GM23338 (cell line): Measurements from ENCODE around the gene CFAP74. TPM values are rescaled to one million over a fixed set of nuclear protein-coding genes. Genes with fewer than 3 reads are reported as not detected.

ENCODE experiments used
- ATAC-seq: fragments of 200-7000 bp; cut with Tn5 transposase; 3 replicates; pipeline ENCODE4 v1.9.1; 2020
- DNase-seq: peaks from one replicate; pipeline ENCODE4 v3.0.0-alpha.2; 2015; ENCODE audit warnings: low spot score
- H2AFZ ChIP-seq: fragments of 200-600 bp; sonication (generic); 2 replicates; pipeline ENCODE4 v1.8.0; 2016; ENCODE audit warnings: antibody characterized with exemption, mild to moderate bottlenecking, moderate library complexity
- H3F3A ChIP-seq: fragments of 200-600 bp; sonication (generic); replicated peaks from 2 replicates; pipeline ENCODE4 v1.8.0; 2017; ENCODE audit warnings: antibody characterized with exemption, mixed run types, low read depth
- H3K27ac ChIP-seq: fragments of 200-600 bp; sonication (generic); 2 replicates; pipeline ENCODE4 v1.6.1; 2016; ENCODE audit warnings: low read depth
- H3K27me3 ChIP-seq: fragments of 200-600 bp; sonication (generic); 2 replicates; pipeline ENCODE4 v1.8.0; 2016; ENCODE audit warnings: mild to moderate bottlenecking, mixed run types, moderate library complexity; ENCODE audit not compliant: insufficient read depth
- H3K36me3 ChIP-seq: fragments of 200-600 bp; sonication (generic); 2 replicates; pipeline ENCODE4 v1.8.0; 2016; ENCODE audit warnings: mild to moderate bottlenecking; ENCODE audit not compliant: insufficient read depth
- H3K4me1 ChIP-seq: fragments of 200-600 bp; sonication (generic); 2 replicates; pipeline ENCODE4 v1.8.0; 2016; ENCODE audit warnings: mild to moderate bottlenecking, moderate library complexity; ENCODE audit not compliant: insufficient read depth
- H3K4me2 ChIP-seq: fragments of 200-600 bp; sonication (generic); 2 replicates; pipeline ENCODE4 v1.7.1; 2017; ENCODE audit warnings: mixed run types
- H3K4me3 ChIP-seq: fragments of 200-600 bp; sonication (generic); 2 replicates; pipeline ENCODE4 v1.6.1; 2016; ENCODE audit warnings: mixed run types
- H3K79me2 ChIP-seq: fragments of 200-600 bp; sonication (generic); replicated peaks from 2 replicates; pipeline ENCODE4 v1.8.0; 2017; ENCODE audit warnings: mild to moderate bottlenecking; ENCODE audit not compliant: insufficient read depth
- H3K9me2 ChIP-seq: fragments of 200-600 bp; sonication (generic); 2 replicates; pipeline ENCODE4 v1.8.0; 2017; ENCODE audit not compliant: insufficient read depth
- H4K20me1 ChIP-seq: fragments of 200-600 bp; sonication (generic); replicated peaks from 2 replicates; pipeline ENCODE4 v1.8.0; 2017; ENCODE audit warnings: mild to moderate bottlenecking; ENCODE audit not compliant: insufficient read depth
- H3K27ac Mint-ChIP-seq: 2 replicates; pipeline ENCODE4 v1.8.0; 2020; ENCODE audit warnings: inconsistent platforms, mild to moderate bottlenecking, moderate library complexity, mixed read lengths
- H3K27me3 Mint-ChIP-seq: 3 replicates; pipeline ENCODE4 v1.8.0; 2022; ENCODE audit warnings: low read depth, mild to moderate bottlenecking, moderate library complexity, mixed read lengths, inconsistent platforms; ENCODE audit not compliant: insufficient read depth, poor library complexity
- H3K36me3 Mint-ChIP-seq: 3 replicates; pipeline ENCODE4 v1.8.0; 2021; ENCODE audit warnings: low read depth, mild to moderate bottlenecking, inconsistent platforms, moderate library complexity, mixed read lengths
- H3K4me1 Mint-ChIP-seq: 3 replicates; pipeline ENCODE4 v1.8.0; 2020; ENCODE audit warnings: mild to moderate bottlenecking, inconsistent platforms, mixed read lengths
- H3K4me3 Mint-ChIP-seq: 3 replicates; pipeline ENCODE4 v1.8.0; 2021; ENCODE audit warnings: moderate library complexity, mild to moderate bottlenecking, inconsistent platforms, mixed read lengths
- H3K9me3 Mint-ChIP-seq: 3 replicates; pipeline ENCODE4 v1.8.0; 2020; ENCODE audit warnings: moderate library complexity, mild to moderate bottlenecking, inconsistent platforms, mixed read lengths
- CTCF ChIP-seq, 2 experiments: fragments of 200-600 bp in 1 of 2; sonication (generic) in 1 of 2; conservative IDR thresholded peaks; 2 replicates each; pipeline versions ENCODE4 v1.5.1 to v1.6.1; 2016 to 2017; ENCODE audit warnings: antibody characterized with exemption in 2 of 2, low read depth in 2 of 2, mild to moderate bottlenecking in 2 of 2, moderate library complexity in 1 of 2
- ETS1 ChIP-seq: IDR thresholded peaks from 2 replicates; pipeline ENCODE4 v1.6.1; 2016; ENCODE audit warnings: antibody characterized with exemption
- EZH2 ChIP-seq: fragments of 200-600 bp; sonication (generic); IDR thresholded peaks from one replicate; pipeline ENCODE4 v1.8.0; 2017; ENCODE audit warnings: antibody characterized with exemption, mild to moderate bottlenecking, low read depth; ENCODE audit not compliant: unreplicated experiment
- POLR2AphosphoS5 ChIP-seq: IDR thresholded peaks from 2 replicates; pipeline ENCODE4 v1.6.1; 2016; ENCODE audit warnings: antibody characterized with exemption, low read depth
- STAT1 ChIP-seq: IDR thresholded peaks from one replicate; pipeline ENCODE4 v1.6.1; 2016; ENCODE audit warnings: antibody characterized with exemption; ENCODE audit not compliant: unreplicated experiment
- ZNF462 ChIP-seq: fragments of 250-450 bp; sonication (Bioruptor Pico); IDR thresholded peaks from 2 replicates; pipeline ENCODE4 v1.5.0; 2020; ENCODE audit warnings: mild to moderate bottlenecking, moderate library complexity
- polyA plus RNA-seq: library from polyadenylated mRNA; unstranded; fragments of >200 nt; fragmentation: Nextera tagmentation; extraction: Ambion mirVana; gene quantifications from 2 replicates; pipeline ENCODE4 v1.2.1, GENCODE V29; 2016
- total RNA-seq: library from RNA; depleted of rRNA; stranded (reverse); fragments of >200 nt; shearing (Covaris generic); gene quantifications from 2 replicates; pipeline ENCODE4 v1.2.3, GENCODE V29; 2014

CFAP74 gene
- total and polyA plus RNA-seq, 2 experiments from 2014 or later = 0.21 TPM; not detected in 1

- H3F3A ChIP-seq = peaks cover 7% of the 10 kb centered on the region; the same call in 1 of the 2 replicates
- peaks cover 14% of the 10 kb centered on the region for H3K27me3 ChIP-seq
- no peaks in the 10 kb centered on the region for H3K9me3 Mint-ChIP-seq
- no peak overlapping the region for H3K27ac Mint-ChIP-seq
- no peak overlapping the region for H3K27ac ChIP-seq
- H3K4me2 ChIP-seq = no peak overlapping the region
- H4K20me1 ChIP-seq = no peaks in the 10 kb centered on the region
- H3K9me2 ChIP-seq = no peaks in the 10 kb centered on the region
- H3K36me3 ChIP-seq = no peaks in the 10 kb centered on the region
- H3K4me3 Mint-ChIP-seq = no peak overlapping the region
- no peaks in the 10 kb centered on the region for H3K79me2 ChIP-seq
- no peak overlapping the region for H2AFZ ChIP-seq
- H3K4me1 Mint-ChIP-seq = peaks cover 9% of the 10 kb centered on the region
- ATAC-seq (no peak), DNase-seq (no peak)
- peaks cover 32% of the 10 kb centered on the region for H3K27me3 Mint-ChIP-seq
- H3K36me3 Mint-ChIP-seq = no peaks in the 10 kb centered on the region
- H3K4me1 ChIP-seq = peaks cover 8% of the 10 kb centered on the region; the same call in 1 of the 2 replicates
- no peak overlapping the region for H3K4me3 ChIP-seq
- TF ChIP-seq EZH2 (no peak), STAT1 (no peak), POLR2AphosphoS5 (no peak), CTCF (conservative IDR thresholded peaks at IDR 0.05; ENCODE audit: low read depth in 2 of 2) (no peak), ETS1 (no peak), ZNF462 (CRISPR knock-in tag) (no peak)
These were observed 12.5 kb upstream of the CFAP74 start for GRCh38 chr1:2016123-2016522.
